K562 (cell line): ENCODE results near the gene POLR3A. TPM values are rescaled to one million over a fixed set of nuclear protein-coding genes. Genes with fewer than 3 reads are reported as not detected.

Source experiments
- ADNP ChIP-seq: fragments of 200-800 bp; sonication (Bioruptor generic); IDR thresholded peaks from 2 replicates; pipeline ENCODE4 v1.6.1; 2016; ENCODE audit warnings: missing genetic modification characterization, missing compliant biosample characterization
- KDM1A ChIP-seq, 2 experiments: fragments of 450-650 bp; IDR thresholded peaks; 2 replicates each; pipeline ENCODE4 v1.6.1; 2016; ENCODE audit warnings: mild to moderate bottlenecking in 2 of 2
- KDM5B ChIP-seq: fragments of 200-600 bp; sonication (generic); IDR thresholded peaks from 2 replicates; pipeline ENCODE4 v1.6.1; 2012; ENCODE audit warnings: low read depth, mild to moderate bottlenecking, moderate library complexity, low read length, control low read depth, inconsistent platforms; ENCODE audit not compliant: insufficient replicate concordance
- RBM25 ChIP-seq: fragments of 200-400 bp; formaldehyde crosslinking; IDR thresholded peaks from 2 replicates; pipeline ENCODE4 v1.6.1; 2018; ENCODE audit warnings: low read length, low read depth, moderate library complexity; ENCODE audit not compliant: severe bottlenecking
- RCOR1 ChIP-seq, 2 experiments: IDR thresholded peaks; 2 replicates each; pipeline ENCODE4 v1.6.1; 2012; ENCODE audit warnings: low read depth in 2 of 2, low read length in 2 of 2, borderline replicate concordance in 1 of 2, improper control_type of control experiment in 1 of 2
- ZNF175 ChIP-seq: fragments of 200-800 bp; sonication (Bioruptor generic); IDR thresholded peaks from 2 replicates; pipeline ENCODE4 v1.6.1; 2016; ENCODE audit warnings: low read depth, mild to moderate bottlenecking, missing genetic modification characterization, missing compliant biosample characterization
- polyA plus RNA-seq, 8 experiments: library from polyadenylated mRNA; depleted of rRNA in 4 of 8; stranded (reverse) in 5 of 8; unstranded in 3 of 8; fragments of >200 nt; fragmentation: Nextera tagmentation in 2 of 8; fragmentation: Illumina TruSeq in 1 of 8; extraction: Ambion mirVana in 2 of 8; extraction: Trizol in 1 of 8; gene quantifications; 2 replicates each; pipeline versions ENCODE4 v1.2.1 to v1.2.3, GENCODE V29; 2011 to 2014; ENCODE audit warnings: inconsistent platforms in 1 of 8, missing spikeins in 1 of 8
- total RNA-seq, 7 experiments: library from RNA; depleted of rRNA in 6 of 7; stranded (reverse); fragments of >200 nt in 6 of 7; fragmentation: Illumina TruSeq in 2 of 7; extraction: Trizol in 2 of 7; gene quantifications; 2 replicates each; pipeline versions ENCODE4 v1.2.1 to v1.2.3, GENCODE V29; 2011 to 2021; ENCODE audit warnings: low replicate concordance in 1 of 7
- TF ChIP-seq, protein P1 (sequence below), 2 experiments: fragments of 450-650 bp in 1 of 2; sonication (generic) in 1 of 2; formaldehyde crosslinking in 1 of 2; IDR thresholded peaks in 1 of 2; conservative IDR thresholded peaks in 1 of 2; 2 replicates each; pipeline versions ENCODE4 v1.6.1 to v1.8.1; 2016 to 2023; ENCODE audit warnings: mild to moderate bottlenecking in 2 of 2, moderate library complexity in 2 of 2, inconsistent platforms in 1 of 2, missing genetic modification reagents in 1 of 2
- TF ChIP-seq, protein P2 (sequence below): fragments of 450-650 bp; formaldehyde crosslinking; IDR thresholded peaks from 2 replicates; pipeline ENCODE4 v1.4.0; 2022; ENCODE audit warnings: mild to moderate bottlenecking, moderate library complexity
- TF ChIP-seq, protein P3 (sequence below): sonication (generic); formaldehyde crosslinking; IDR thresholded peaks from 2 replicates; pipeline ENCODE4 v1.8.1; 2023; ENCODE audit warnings: mild to moderate bottlenecking, missing genetic modification reagents
- TF ChIP-seq, protein P4 (sequence below): sonication (generic); formaldehyde crosslinking; IDR thresholded peaks from 2 replicates; pipeline ENCODE4 v1.8.0; 2022; ENCODE audit warnings: missing genetic modification reagents, mild to moderate bottlenecking, borderline replicate concordance

Gene POLR3A
- total and polyA plus RNA-seq, 9 of the 15 experiments (the other 6 are each of a cell fraction or from before 2014, with no cell fraction given), result 14.9 to 37.0 (median 26.7) TPM

DNA sequence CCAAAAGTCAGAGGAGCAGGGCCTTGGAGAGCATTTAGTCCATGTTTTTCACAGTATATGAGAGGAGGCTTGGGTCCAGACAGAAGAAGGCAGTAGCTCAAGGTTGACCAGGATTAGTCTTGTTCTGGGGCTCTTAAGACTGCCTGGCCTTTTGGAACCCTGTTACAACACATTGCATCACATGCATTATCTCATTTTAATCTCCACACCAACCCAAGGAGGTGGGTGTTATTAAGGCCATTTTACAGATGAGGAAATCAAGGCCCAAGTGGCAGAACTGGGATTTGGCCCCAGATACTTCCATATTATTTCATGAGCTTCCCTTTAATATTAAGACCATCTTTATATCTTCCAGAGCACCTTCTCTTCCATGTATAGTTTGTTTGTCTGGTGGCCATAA, 43.2 kb upstream of the POLR3A start (continued):
- TF ChIP-seq ADNP (tag), result peak; percentile 72; the same call in 1 of the 2 replicates
- TF ChIP-seq, protein P1, sequence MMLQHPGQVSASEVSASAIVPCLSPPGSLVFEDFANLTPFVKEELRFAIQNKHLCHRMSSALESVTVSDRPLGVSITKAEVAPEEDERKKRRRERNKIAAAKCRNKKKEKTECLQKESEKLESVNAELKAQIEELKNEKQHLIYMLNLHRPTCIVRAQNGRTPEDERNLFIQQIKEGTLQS (IDR thresholded peaks at IDR 0.05), result peak; percentile 42; the same call in 1 of the 2 replicates
- TF ChIP-seq, protein P1 (CRISPR knock-in tag; conservative IDR thresholded peaks at IDR 0.05), result no peak
- TF ChIP-seq, protein P2, sequence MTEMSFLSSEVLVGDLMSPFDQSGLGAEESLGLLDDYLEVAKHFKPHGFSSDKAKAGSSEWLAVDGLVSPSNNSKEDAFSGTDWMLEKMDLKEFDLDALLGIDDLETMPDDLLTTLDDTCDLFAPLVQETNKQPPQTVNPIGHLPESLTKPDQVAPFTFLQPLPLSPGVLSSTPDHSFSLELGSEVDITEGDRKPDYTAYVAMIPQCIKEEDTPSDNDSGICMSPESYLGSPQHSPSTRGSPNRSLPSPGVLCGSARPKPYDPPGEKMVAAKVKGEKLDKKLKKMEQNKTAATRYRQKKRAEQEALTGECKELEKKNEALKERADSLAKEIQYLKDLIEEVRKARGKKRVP (CRISPR knock-in tag), result peak; percentile 71
- peak in 1 of 2 experiments; percentile 89; a peak in 2 of 4 replicates for TF ChIP-seq RCOR1 (IDR thresholded peaks at IDR 0.05; ENCODE audit: borderline replicate concordance in 1 of 2, low read depth in 2 of 2, low read length in 2 of 2)
- no peak for TF ChIP-seq KDM5B
- peak; percentile 91 for TF ChIP-seq RBM25
- TF ChIP-seq ZNF175 (CRISPR knock-in tag), result no peak
- peak; percentile 13 to 21; a peak in 1 of 4 replicates for TF ChIP-seq KDM1A (IDR thresholded peaks at IDR 0.05)
- TF ChIP-seq, protein P3, sequence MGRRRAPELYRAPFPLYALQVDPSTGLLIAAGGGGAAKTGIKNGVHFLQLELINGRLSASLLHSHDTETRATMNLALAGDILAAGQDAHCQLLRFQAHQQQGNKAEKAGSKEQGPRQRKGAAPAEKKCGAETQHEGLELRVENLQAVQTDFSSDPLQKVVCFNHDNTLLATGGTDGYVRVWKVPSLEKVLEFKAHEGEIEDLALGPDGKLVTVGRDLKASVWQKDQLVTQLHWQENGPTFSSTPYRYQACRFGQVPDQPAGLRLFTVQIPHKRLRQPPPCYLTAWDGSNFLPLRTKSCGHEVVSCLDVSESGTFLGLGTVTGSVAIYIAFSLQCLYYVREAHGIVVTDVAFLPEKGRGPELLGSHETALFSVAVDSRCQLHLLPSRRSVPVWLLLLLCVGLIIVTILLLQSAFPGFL (CRISPR knock-in tag), result no peak
- TF ChIP-seq, protein P4, sequence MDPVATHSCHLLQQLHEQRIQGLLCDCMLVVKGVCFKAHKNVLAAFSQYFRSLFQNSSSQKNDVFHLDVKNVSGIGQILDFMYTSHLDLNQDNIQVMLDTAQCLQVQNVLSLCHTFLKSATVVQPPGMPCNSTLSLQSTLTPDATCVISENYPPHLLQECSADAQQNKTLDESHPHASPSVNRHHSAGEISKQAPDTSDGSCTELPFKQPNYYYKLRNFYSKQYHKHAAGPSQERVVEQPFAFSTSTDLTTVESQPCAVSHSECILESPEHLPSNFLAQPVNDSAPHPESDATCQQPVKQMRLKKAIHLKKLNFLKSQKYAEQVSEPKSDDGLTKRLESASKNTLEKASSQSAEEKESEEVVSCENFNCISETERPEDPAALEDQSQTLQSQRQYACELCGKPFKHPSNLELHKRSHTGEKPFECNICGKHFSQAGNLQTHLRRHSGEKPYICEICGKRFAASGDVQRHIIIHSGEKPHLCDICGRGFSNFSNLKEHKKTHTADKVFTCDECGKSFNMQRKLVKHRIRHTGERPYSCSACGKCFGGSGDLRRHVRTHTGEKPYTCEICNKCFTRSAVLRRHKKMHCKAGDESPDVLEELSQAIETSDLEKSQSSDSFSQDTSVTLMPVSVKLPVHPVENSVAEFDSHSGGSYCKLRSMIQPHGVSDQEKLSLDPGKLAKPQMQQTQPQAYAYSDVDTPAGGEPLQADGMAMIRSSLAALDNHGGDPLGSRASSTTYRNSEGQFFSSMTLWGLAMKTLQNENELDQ (CRISPR knock-in tag), result no peak
